Liver (tissue), 9 donors: ENCODE results near the gene CACTIN. TPM values are rescaled to one million over a fixed set of nuclear protein-coding genes. Genes with fewer than 3 reads are reported as not detected.

Source experiments
- DNase-seq: peaks from one replicate; pipeline ENCODE4 v3.0.0-alpha.2; 2017; ENCODE audit warnings: low spot score
- H3K27ac ChIP-seq, 2 donors: one replicate each; pipeline ENCODE4 v1.7.0; 2013; ENCODE audit warnings: inconsistent platforms in 2 of 2, low read length in 2 of 2, control low read depth in 1 of 2, low read depth in 1 of 2, mild to moderate bottlenecking in 1 of 2
- H3K27me3 ChIP-seq, 4 donors: one replicate each; pipeline versions ENCODE4 v1.6.1 to v1.7.0; 2013; ENCODE audit warnings: low read length in 3 of 4, inconsistent platforms in 1 of 4, mild to moderate bottlenecking in 1 of 4, moderate library complexity in 1 of 4; ENCODE audit not compliant: control insufficient read depth in 4 of 4, insufficient read depth in 4 of 4
- H3K36me3 ChIP-seq, 4 donors: one replicate each; pipeline versions ENCODE4 v1.6.1 to v1.7.0; 2013; ENCODE audit warnings: low read length in 3 of 4, mild to moderate bottlenecking in 3 of 4, low read depth in 1 of 4, moderate library complexity in 1 of 4; ENCODE audit not compliant: control insufficient read depth in 4 of 4, insufficient read depth in 3 of 4
- H3K4me1 ChIP-seq, 4 donors: one replicate each; pipeline versions ENCODE4 v1.6.1 to v1.7.0; 2013; ENCODE audit warnings: low read length in 3 of 4, mild to moderate bottlenecking in 3 of 4, moderate library complexity in 1 of 4; ENCODE audit not compliant: control insufficient read depth in 4 of 4, insufficient read depth in 4 of 4
- H3K4me3 ChIP-seq, 3 donors: one replicate each; pipeline versions ENCODE4 v1.6.1 to v1.7.0; 2013; ENCODE audit warnings: low read length in 3 of 3, control low read depth in 1 of 3, low read depth in 1 of 3, mild to moderate bottlenecking in 1 of 3
- H3K9ac ChIP-seq, 2 donors: one replicate each; pipeline ENCODE4 v1.7.0; 2013; ENCODE audit warnings: low read length in 2 of 2, mild to moderate bottlenecking in 2 of 2, moderate library complexity in 2 of 2, control low read depth in 1 of 2, low read depth in 1 of 2
- H3K9me3 ChIP-seq, 4 donors: one replicate each; pipeline versions ENCODE4 v1.6.1 to v1.7.0; 2013; ENCODE audit warnings: low read length in 3 of 4; ENCODE audit not compliant: control insufficient read depth in 4 of 4
- ATF3 ChIP-seq: IDR thresholded peaks from 2 replicates; pipeline ENCODE4 v1.6.1; 2016; ENCODE audit warnings: antibody characterized with exemption
- EGR1 ChIP-seq, 2 donors: IDR thresholded peaks; 2 replicates each; pipeline ENCODE4 v1.6.1; 2016 to 2018; ENCODE audit warnings: antibody characterized with exemption in 2 of 2, low read depth in 2 of 2
- FOXA1 ChIP-seq: IDR thresholded peaks from 2 replicates; pipeline ENCODE4 v1.6.1; 2016; ENCODE audit warnings: antibody characterized with exemption
- FOXA2 ChIP-seq: IDR thresholded peaks from 2 replicates; pipeline ENCODE4 v1.6.1; 2016; ENCODE audit warnings: antibody characterized with exemption
- GABPA ChIP-seq, 2 donors: IDR thresholded peaks in 1 of 2; conservative IDR thresholded peaks in 1 of 2; 2 replicates each; pipeline ENCODE4 v1.6.1; 2016; ENCODE audit warnings: antibody characterized with exemption in 2 of 2, mild to moderate bottlenecking in 1 of 2, moderate library complexity in 1 of 2
- HNF4A ChIP-seq, 2 donors: conservative IDR thresholded peaks; 2 replicates each; pipeline ENCODE4 v1.6.1; 2016; ENCODE audit warnings: antibody characterized with exemption in 2 of 2, mild to moderate bottlenecking in 2 of 2
- JUND ChIP-seq, 2 donors: IDR thresholded peaks; 2 replicates each; pipeline ENCODE4 v1.6.1; 2016; ENCODE audit warnings: antibody characterized with exemption in 2 of 2
- NR2F2 ChIP-seq: IDR thresholded peaks from 2 replicates; pipeline ENCODE4 v1.6.1; 2016; ENCODE audit warnings: antibody characterized with exemption
- RAD21 ChIP-seq, 2 donors: IDR thresholded peaks; 2 replicates each; pipeline ENCODE4 v1.6.1; 2016; ENCODE audit warnings: antibody characterized with exemption in 2 of 2, mild to moderate bottlenecking in 2 of 2
- SP1 ChIP-seq: IDR thresholded peaks from 2 replicates; pipeline ENCODE4 v1.6.1; 2018; ENCODE audit warnings: antibody characterized with exemption, mild to moderate bottlenecking
- TAF1 ChIP-seq: conservative IDR thresholded peaks from 2 replicates; pipeline ENCODE4 v1.6.1; 2016; ENCODE audit warnings: antibody characterized with exemption, mild to moderate bottlenecking
- YY1 ChIP-seq: IDR thresholded peaks from 2 replicates; pipeline ENCODE4 v1.6.1; 2016; ENCODE audit warnings: antibody characterized with exemption, mild to moderate bottlenecking
- WGBS: extraction: QIAGEN DNeasy Blood & Tissue Kit; methylation state at CpG from one replicate; pipeline ENCODE4 v1.1.7; 2013; 5-methylcytosine and 5-hydroxymethylcytosine counted together
- polyA plus RNA-seq, 2 donors: library from polyadenylated mRNA; stranded (reverse) in 1 of 2; unstranded in 1 of 2; fragments of 200-250 nt in 1 of 2; fragments of >200 nt in 1 of 2; fragmentation: Nextera tagmentation in 1 of 2; extraction: Ambion mirVana in 1 of 2; gene quantifications; one replicate each; pipeline versions ENCODE4 v1.2.1 to v1.2.3, GENCODE V29; 2013 to 2015
- total RNA-seq, 2 donors: library from RNA; depleted of rRNA; stranded (reverse); fragments of >200 nt; gene quantifications; one replicate each; pipeline ENCODE4 v1.2.3, GENCODE V29; 2014
- TF ChIP-seq, protein P1 (sequence below): IDR thresholded peaks from 2 replicates; pipeline ENCODE4 v1.6.1; 2016; ENCODE audit warnings: antibody characterized with exemption
- TF ChIP-seq, protein P2 (sequence below): IDR thresholded peaks from 2 replicates; pipeline ENCODE4 v1.6.1; 2016; ENCODE audit warnings: antibody characterized with exemption
- TF ChIP-seq, protein P3 (sequence below): fragments of 150-350 bp; IDR thresholded peaks from 2 replicates; pipeline ENCODE4 v1.5.1; 2017; ENCODE audit warnings: improper control_type of control experiment, low read depth, low read length; ENCODE audit not compliant: missing input control
- donor health status: healthy.
- donor health status: healthy.
- donor health status: healthy.
- donor health status: healthy.
- donor health status: healthy.

The CACTIN gene
- total and polyA plus RNA-seq, 4 donors: 1.9 to 13.2 (median 10.0) TPM

- no peak for TF ChIP-seq GABPA (IDR thresholded peaks at IDR 0.05 in 1 of 2, conservative IDR thresholded peaks at IDR 0.05 in 1 of 2)
- peak in 1 of 2 donors; percentile 58 for TF ChIP-seq HNF4A (conservative IDR thresholded peaks at IDR 0.05)
- TF ChIP-seq SP1: peak; percentile 32
- TF ChIP-seq NR2F2: no peak
Measured at GRCh38 chr19:3658004-3658869, 31.6 kb upstream of the CACTIN start (continued).

- Histone ChIP-seq H3K4me1 (peaks cover 7 to 30% (median 24%) of the 10 kb centered on the region in 4 donors), H3K9ac (no peak overlapping the region), H3K4me3 (no peak overlapping the region), H3K27me3 (no peaks in the 10 kb centered on the region), H3K9me3 (no peaks in the 10 kb centered on the region), H3K27ac (no peak overlapping the region), H3K36me3 (peaks cover 0 to 19% (median 4%) of the 10 kb centered on the region in 4 donors)
- no peak for DNase-seq
- 98% methylated on average over 16 of the region's 16 CpGs for WGBS
- TF ChIP-seq TAF1: no peak
- no peak for TF ChIP-seq FOXA1
- no peak for TF ChIP-seq JUND (IDR thresholded peaks at IDR 0.05)
- TF ChIP-seq, protein P1, sequence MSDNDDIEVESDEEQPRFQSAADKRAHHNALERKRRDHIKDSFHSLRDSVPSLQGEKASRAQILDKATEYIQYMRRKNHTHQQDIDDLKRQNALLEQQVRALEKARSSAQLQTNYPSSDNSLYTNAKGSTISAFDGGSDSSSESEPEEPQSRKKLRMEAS: no peak
- TF ChIP-seq YY1: no peak
- no peak for TF ChIP-seq HNF4A (conservative IDR thresholded peaks at IDR 0.05)
- TF ChIP-seq FOXA2: no peak
- no peak for TF ChIP-seq SP1
- TF ChIP-seq ATF3: no peak
- TF ChIP-seq, protein P2, sequence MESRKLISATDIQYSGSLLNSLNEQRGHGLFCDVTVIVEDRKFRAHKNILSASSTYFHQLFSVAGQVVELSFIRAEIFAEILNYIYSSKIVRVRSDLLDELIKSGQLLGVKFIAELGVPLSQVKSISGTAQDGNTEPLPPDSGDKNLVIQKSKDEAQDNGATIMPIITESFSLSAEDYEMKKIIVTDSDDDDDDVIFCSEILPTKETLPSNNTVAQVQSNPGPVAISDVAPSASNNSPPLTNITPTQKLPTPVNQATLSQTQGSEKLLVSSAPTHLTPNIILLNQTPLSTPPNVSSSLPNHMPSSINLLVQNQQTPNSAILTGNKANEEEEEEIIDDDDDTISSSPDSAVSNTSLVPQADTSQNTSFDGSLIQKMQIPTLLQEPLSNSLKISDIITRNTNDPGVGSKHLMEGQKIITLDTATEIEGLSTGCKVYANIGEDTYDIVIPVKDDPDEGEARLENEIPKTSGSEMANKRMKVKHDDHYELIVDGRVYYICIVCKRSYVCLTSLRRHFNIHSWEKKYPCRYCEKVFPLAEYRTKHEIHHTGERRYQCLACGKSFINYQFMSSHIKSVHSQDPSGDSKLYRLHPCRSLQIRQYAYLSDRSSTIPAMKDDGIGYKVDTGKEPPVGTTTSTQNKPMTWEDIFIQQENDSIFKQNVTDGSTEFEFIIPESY: no peak
- no peak for TF ChIP-seq GABPA (IDR thresholded peaks at IDR 0.05 in 1 of 2, conservative IDR thresholded peaks at IDR 0.05 in 1 of 2)
- no peak for TF ChIP-seq RAD21 (IDR thresholded peaks at IDR 0.05)
- TF ChIP-seq, protein P3, sequence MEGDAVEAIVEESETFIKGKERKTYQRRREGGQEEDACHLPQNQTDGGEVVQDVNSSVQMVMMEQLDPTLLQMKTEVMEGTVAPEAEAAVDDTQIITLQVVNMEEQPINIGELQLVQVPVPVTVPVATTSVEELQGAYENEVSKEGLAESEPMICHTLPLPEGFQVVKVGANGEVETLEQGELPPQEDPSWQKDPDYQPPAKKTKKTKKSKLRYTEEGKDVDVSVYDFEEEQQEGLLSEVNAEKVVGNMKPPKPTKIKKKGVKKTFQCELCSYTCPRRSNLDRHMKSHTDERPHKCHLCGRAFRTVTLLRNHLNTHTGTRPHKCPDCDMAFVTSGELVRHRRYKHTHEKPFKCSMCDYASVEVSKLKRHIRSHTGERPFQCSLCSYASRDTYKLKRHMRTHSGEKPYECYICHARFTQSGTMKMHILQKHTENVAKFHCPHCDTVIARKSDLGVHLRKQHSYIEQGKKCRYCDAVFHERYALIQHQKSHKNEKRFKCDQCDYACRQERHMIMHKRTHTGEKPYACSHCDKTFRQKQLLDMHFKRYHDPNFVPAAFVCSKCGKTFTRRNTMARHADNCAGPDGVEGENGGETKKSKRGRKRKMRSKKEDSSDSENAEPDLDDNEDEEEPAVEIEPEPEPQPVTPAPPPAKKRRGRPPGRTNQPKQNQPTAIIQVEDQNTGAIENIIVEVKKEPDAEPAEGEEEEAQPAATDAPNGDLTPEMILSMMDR: no peak
- TF ChIP-seq NR2F2: no peak
Measured at GRCh38 chr19:3657395-3657769, 30.8 kb upstream of the CACTIN start.

DNA sequence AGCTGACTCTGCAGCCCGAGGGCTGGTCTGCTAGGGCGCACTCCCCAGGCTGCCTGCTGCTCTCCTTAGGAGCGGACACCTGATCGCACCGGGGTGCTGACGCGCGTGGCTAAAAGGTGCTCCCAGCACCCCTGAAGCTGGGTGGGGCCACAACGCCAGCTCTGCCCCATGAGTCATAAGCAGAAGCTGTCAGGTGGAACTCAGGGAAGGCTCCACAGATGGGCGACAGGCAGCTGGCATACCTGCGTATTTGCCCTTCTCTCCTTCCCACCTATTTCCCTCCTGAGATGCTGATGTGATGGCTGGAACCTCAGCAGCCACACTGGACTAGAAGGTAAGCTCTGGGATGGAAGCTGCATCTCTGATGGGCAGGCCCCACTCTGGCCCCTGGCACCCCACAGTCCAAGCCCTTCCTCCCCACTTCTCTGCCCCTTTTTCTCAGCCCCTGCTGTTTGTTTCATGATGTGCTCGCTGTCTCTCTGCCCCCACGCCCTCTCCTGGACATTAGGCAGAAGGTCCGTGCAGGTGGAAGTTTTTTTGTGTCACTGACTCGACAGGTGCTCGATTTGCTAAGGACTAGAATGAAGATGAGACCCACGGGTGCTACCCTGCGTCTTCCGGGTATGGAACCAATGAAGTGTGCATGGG lies 30.3 kb upstream of the CACTIN start:
- H3K9me3 ChIP-seq: no peaks in the 10 kb centered on the region
- H3K4me1 ChIP-seq: peaks cover 7 to 30% (median 24%) of the 10 kb centered on the region in 4 donors
- no peak overlapping the region for H3K4me3 ChIP-seq
- H3K9ac ChIP-seq: no peak overlapping the region
- no peaks in the 10 kb centered on the region for H3K27me3 ChIP-seq
- H3K36me3 ChIP-seq: peaks cover 0 to 21% (median 6%) of the 10 kb centered on the region in 4 donors
- DNase-seq: no peak
- H3K27ac ChIP-seq: no peak overlapping the region
- 98% methylated on average over 19 of the region's 19 CpGs for WGBS
- TF ChIP-seq TAF1 (no peak), SP1 (no peak), NR2F2 (no peak), ATF3 (no peak), HNF4A (conservative IDR thresholded peaks at IDR 0.05) (no peak), FOXA2 (no peak), FOXA1 (no peak), GABPA (IDR thresholded peaks at IDR 0.05 in 1 of 2, conservative IDR thresholded peaks at IDR 0.05 in 1 of 2) (no peak), EGR1 (IDR thresholded peaks at IDR 0.05; ENCODE audit: low read depth in 2 of 2) (no peak)
- TF ChIP-seq, protein P3: no peak
- TF ChIP-seq, protein P2: no peak
